Peyer's patch (tissue), 4 donors: Measurements from ENCODE around the gene P2RY13.

Experiments
- CTCF ChIP-seq, 6 experiments: fragments of 450-650 bp in 4 of 6; fragments of 200-600 bp in 2 of 6; sonication (generic) in 1 of 6; IDR thresholded peaks; one replicate each; pipeline ENCODE4 v1.5.1; 2017 to 2019; ENCODE audit warnings: antibody characterized with exemption in 6 of 6, mild to moderate bottlenecking in 3 of 6, moderate library complexity in 1 of 6
- POLR2A ChIP-seq, 2 donors: fragments of 450-650 bp; IDR thresholded peaks; one replicate each; pipeline ENCODE4 v1.5.1; 2017; ENCODE audit warnings: antibody characterized with exemption in 2 of 2, mild to moderate bottlenecking in 2 of 2, moderate library complexity in 2 of 2

- no peak for TF ChIP-seq CTCF (IDR thresholded peaks at IDR 0.05)
- TF ChIP-seq POLR2A (IDR thresholded peaks at IDR 0.05): no peak
Observed at GRCh38 chr3:151283387-151283786, 46.0 kb downstream of the P2RY13 start.
